H1 (cell line): Measurements from ENCODE around the gene NOL4L. TPM values are rescaled to one million over a fixed set of nuclear protein-coding genes. Genes with fewer than 3 reads are reported as not detected.

ENCODE experiments used
- CTCF ChIA-PET: fragments of 300-600 bp; sonication (Branson Sonifier 250); formaldehyde crosslinking; loops from one replicate; lab custom pipeline; 2021; ENCODE audit not compliant: partially characterized antibody; lab: Charles Lee
- POLR2A ChIA-PET: fragments of 300-600 bp; sonication (Branson Sonifier 250); formaldehyde crosslinking; loops from one replicate; lab custom pipeline; 2021; ENCODE audit warnings: inconsistent platforms; ENCODE audit not compliant: partially characterized antibody; lab: Charles Lee
- DNase-seq, 2 experiments: peaks; one replicate each; pipeline versions ENCODE4 v3.0.0 to v3.0.0-alpha.2; 2010 to 2022; ENCODE audit warnings: low spot score in 2 of 2, low read depth in 1 of 2, mixed read lengths in 1 of 2
- FAIRE-seq: peaks from 2 replicates; lab custom pipeline; 2011; peaks lifted over from hg19 to GRCh38; lab: Jason Lieb, UNC
- H2AFZ ChIP-seq: 2 replicates; pipeline ENCODE4 v1.8.1; 2012; ENCODE audit warnings: low read length, inconsistent platforms
- H2AK5ac ChIP-seq: 2 replicates; pipeline ENCODE4 v1.6.1; 2013; ENCODE audit warnings: low read depth, low read length
- H2BK120ac ChIP-seq: replicated peaks from 2 replicates; pipeline ENCODE3; 2013; ENCODE audit warnings: low read depth, low read length, inconsistent platforms
- H2BK12ac ChIP-seq: 2 replicates; pipeline ENCODE4 v1.6.1; 2013; ENCODE audit warnings: low read depth, low read length
- H2BK15ac ChIP-seq: 2 replicates; pipeline ENCODE4 v1.6.1; 2013; ENCODE audit warnings: low read length
- H2BK20ac ChIP-seq: 2 replicates; pipeline ENCODE4 v1.6.1; 2013; ENCODE audit warnings: low read length
- H2BK5ac ChIP-seq: 2 replicates; pipeline ENCODE4 v1.6.1; 2013; ENCODE audit warnings: low read depth, low read length
- H3K14ac ChIP-seq: 2 replicates; pipeline ENCODE4 v1.6.1; 2013; ENCODE audit warnings: inconsistent platforms; ENCODE audit not compliant: insufficient read length
- H3K18ac ChIP-seq: 2 replicates; pipeline ENCODE4 v1.6.1; 2013; ENCODE audit warnings: low read length; ENCODE audit errors: extremely low read depth
- H3K23ac ChIP-seq: 2 replicates; pipeline ENCODE4 v1.6.1; 2013; ENCODE audit warnings: inconsistent platforms; ENCODE audit not compliant: insufficient read length
- H3K23me2 ChIP-seq: 2 replicates; pipeline ENCODE4 v1.6.1; 2013; ENCODE audit warnings: low read depth, low read length
- H3K27ac ChIP-seq: 2 replicates; pipeline ENCODE4 v1.6.1; 2011; ENCODE audit warnings: low read depth, low read length, inconsistent platforms
- H3K27me3 ChIP-seq, 4 experiments: replicated peaks in 1 of 4; 1 replicate in 1 of 4; 2 replicates in 3 of 4; pipeline versions ENCODE4 v1.6.1 to v1.8.1; 2011 to 2013; ENCODE audit warnings: low read length in 3 of 4, mild to moderate bottlenecking in 3 of 4, inconsistent platforms in 2 of 4, mixed read lengths in 2 of 4, moderate library complexity in 1 of 4; ENCODE audit not compliant: control insufficient read depth in 3 of 4, insufficient read depth in 3 of 4; ENCODE audit errors: extremely low read depth in 1 of 4
- H3K36me3 ChIP-seq, 4 experiments: 2 replicates each; pipeline versions ENCODE4 v1.6.1 to v1.8.1; 2011 to 2013; ENCODE audit warnings: mild to moderate bottlenecking in 4 of 4, low read length in 3 of 4, moderate library complexity in 2 of 4, control low read depth in 1 of 4, inconsistent platforms in 1 of 4; ENCODE audit not compliant: insufficient read depth in 4 of 4, control insufficient read depth in 2 of 4
- H3K4ac ChIP-seq: replicated peaks from 2 replicates; pipeline ENCODE3; 2013; ENCODE audit warnings: low read length, low read depth, mixed read lengths, inconsistent platforms; ENCODE audit not compliant: insufficient read length
- H3K4me1 ChIP-seq, 4 experiments: replicated peaks in 1 of 4; 1 replicate in 1 of 4; 2 replicates in 3 of 4; pipeline versions ENCODE4 v1.6.1 to v1.8.1; 2011 to 2013; ENCODE audit warnings: low read length in 3 of 4, inconsistent platforms in 2 of 4, mixed read lengths in 1 of 4; ENCODE audit not compliant: insufficient read depth in 4 of 4, control insufficient read depth in 3 of 4
- H3K4me2 ChIP-seq, 2 experiments: 2 replicates each; pipeline versions ENCODE4 v1.6.1 to v1.8.1; 2011 to 2013; ENCODE audit warnings: low read depth in 2 of 2, low read length in 2 of 2, control low read depth in 1 of 2, inconsistent platforms in 1 of 2, mild to moderate bottlenecking in 1 of 2; ENCODE audit not compliant: insufficient read depth in 1 of 2
- H3K4me3 ChIP-seq, 4 experiments: fragments of 200-600, 300-600 bp in 1 of 4; sonication (generic), shearing (Covaris generic), sonication (Bioruptor Twin) in 1 of 4; 2 replicates each; pipeline versions ENCODE4 v1.5.1 to v1.8.1; 2011 to 2016; ENCODE audit warnings: low read length in 4 of 4, low read depth in 3 of 4, control low read depth in 2 of 4, inconsistent platforms in 2 of 4, mild to moderate bottlenecking in 2 of 4, mixed read lengths in 1 of 4, moderate library complexity in 1 of 4; ENCODE audit not compliant: insufficient read depth in 2 of 4; ENCODE audit errors: extremely low read depth in 1 of 4
- H3K56ac ChIP-seq: replicated peaks from 2 replicates; pipeline ENCODE3; 2013; ENCODE audit warnings: low read depth, mild to moderate bottlenecking, mixed read lengths, low read length, inconsistent platforms; ENCODE audit not compliant: insufficient read length
- H3K79me1 ChIP-seq: 2 replicates; pipeline ENCODE4 v1.6.1; 2013; ENCODE audit warnings: low read depth, low read length, control low read depth
- H3K79me2 ChIP-seq, 2 experiments: 2 replicates each; pipeline versions ENCODE4 v1.6.1 to v1.8.1; 2012 to 2013; ENCODE audit warnings: low read length in 2 of 2, mild to moderate bottlenecking in 2 of 2, inconsistent platforms in 1 of 2; ENCODE audit not compliant: insufficient read depth in 2 of 2, control insufficient read depth in 1 of 2
- H3K9ac ChIP-seq, 4 experiments: replicated peaks in 1 of 4; 1 replicate in 1 of 4; 2 replicates in 3 of 4; pipeline versions ENCODE4 v1.6.1 to v1.8.1; 2011 to 2013; ENCODE audit warnings: low read depth in 3 of 4, low read length in 3 of 4, control low read depth in 2 of 4, mild to moderate bottlenecking in 2 of 4, moderate library complexity in 2 of 4, inconsistent platforms in 1 of 4; ENCODE audit errors: extremely low read depth in 1 of 4
- H3K9me3 ChIP-seq, 2 experiments: 2 replicates each; pipeline versions ENCODE4 v1.6.1 to v1.8.1; 2012 to 2013; ENCODE audit warnings: mild to moderate bottlenecking in 2 of 2, moderate library complexity in 2 of 2, control low read depth in 1 of 2, inconsistent platforms in 1 of 2, low read depth in 1 of 2, low read length in 1 of 2, mixed read lengths in 1 of 2; ENCODE audit not compliant: insufficient read depth in 2 of 2
- H4K20me1 ChIP-seq, 2 experiments: replicated peaks in 1 of 2; 2 replicates each; pipeline versions ENCODE3 to v1.8.1; 2011 to 2013; ENCODE audit warnings: inconsistent platforms in 2 of 2, low read length in 2 of 2, mild to moderate bottlenecking in 1 of 2; ENCODE audit not compliant: insufficient read depth in 2 of 2, control insufficient read depth in 1 of 2
- H4K5ac ChIP-seq: 2 replicates; pipeline ENCODE4 v1.6.1; 2013; ENCODE audit warnings: low read length, low read depth, mixed read lengths, inconsistent platforms; ENCODE audit not compliant: insufficient read length
- H4K8ac ChIP-seq: 2 replicates; pipeline ENCODE4 v1.8.0; 2013; ENCODE audit warnings: mild to moderate bottlenecking, moderate library complexity, low read length, inconsistent platforms; ENCODE audit not compliant: insufficient read depth; ENCODE audit errors: extremely low read depth
- H4K91ac ChIP-seq: replicated peaks from 2 replicates; pipeline ENCODE3; 2013; ENCODE audit warnings: low read length, mixed read lengths, inconsistent platforms; ENCODE audit not compliant: insufficient read length
- ASH2L ChIP-seq: fragments of 200-600, 300-600 bp; sonication (generic); IDR thresholded peaks from one replicate; pipeline ENCODE4 v1.7.1; 2017; ENCODE audit warnings: low read length
- GTF2F1 ChIP-seq: IDR thresholded peaks from 2 replicates; pipeline ENCODE4 v1.6.1; 2012; ENCODE audit warnings: low read depth, low read length, improper control_type of control experiment, borderline replicate concordance
- RBBP5 ChIP-seq: IDR thresholded peaks from 2 replicates; pipeline ENCODE4 v1.7.1; 2012; ENCODE audit warnings: low read depth, mild to moderate bottlenecking, inconsistent platforms, low read length, moderate library complexity, borderline replicate concordance
- TEAD4 ChIP-seq: IDR thresholded peaks from 2 replicates; pipeline ENCODE4 v1.6.1; 2012; ENCODE audit warnings: low read depth, low read length, inconsistent platforms, mixed read lengths
- WGBS, 2 experiments: shearing (Covaris generic) in 1 of 2; methylation state at CpG; one replicate each; pipeline versions ENCODE4 v1.1.6 to v1.1.7; 2013 to 2015; ENCODE audit warnings: low lambda C conversion rate in 2 of 2, mixed read lengths in 2 of 2, inconsistent platforms in 1 of 2, low coverage in 1 of 2, missing lambda C conversion rate in 1 of 2; ENCODE audit not compliant: insufficient replicate concordance in 2 of 2, insufficient coverage in 1 of 2, insufficient read length in 1 of 2; ENCODE audit errors: extremely low coverage in 1 of 2, missing lambda C conversion rate in 1 of 2; 5-methylcytosine and 5-hydroxymethylcytosine counted together
- polyA plus RNA-seq, 7 experiments: library from polyadenylated mRNA; depleted of rRNA in 3 of 7; stranded (reverse) in 5 of 7; unstranded in 2 of 7; fragments of >200 nt in 5 of 7; fragments of 200-250 nt in 2 of 7; gene quantifications; 1 replicate in 5 of 7; 2 replicates in 1 of 7; 4 replicates in 1 of 7; pipeline versions ENCODE4 v1.2.1 to v1.2.3, GENCODE V29; 2011 to 2013; ENCODE audit warnings: missing spikeins in 2 of 7, mixed read lengths in 2 of 7
- total RNA-seq: library from RNA; stranded (reverse); fragmentation: NEBNext Ultra II Directional; extraction: Animal tissue kit (Norgen Biotek cat#: 25700); gene quantifications from 2 replicates; pipeline ENCODE4 v1.2.1, GENCODE V29; 2021

The NOL4L gene
- total and polyA plus RNA-seq, 2 of the 8 experiments (the other 6 are each of a cell fraction or from before 2014, with no cell fraction given): 15.3 to 23.7 TPM

DNA sequence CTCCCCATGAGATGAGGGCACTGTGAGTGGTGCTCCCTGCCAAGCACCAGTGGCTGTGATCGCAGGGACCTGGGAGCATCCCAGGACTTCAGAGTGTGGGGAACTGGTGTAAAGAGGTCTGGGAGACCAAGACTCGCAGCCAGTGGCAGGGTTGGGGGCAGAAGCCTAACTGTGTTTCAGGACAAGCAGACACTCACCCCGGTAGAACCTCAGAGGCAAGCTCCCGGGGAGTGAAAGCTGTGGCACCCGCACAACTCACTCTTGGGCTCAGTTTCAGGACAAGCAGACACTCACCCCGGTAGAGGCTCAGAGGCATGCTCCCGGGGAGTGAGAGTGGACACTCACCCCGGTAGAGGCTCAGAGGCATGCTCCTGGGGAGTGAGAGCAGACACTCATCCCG is 114.2 kb downstream of the NOL4L start:
- H3K4me2 ChIP-seq: no peak overlapping the region
- no peak overlapping the region for H3K27ac ChIP-seq
- ChIA-PET POLR2A (interaction anchor here (0.5 to 2.5 kb wide), 4 partner anchors 10 to 301 kb away, joined by 3 to 9 read pairs (median 4); no protein-coding TSS in a partner anchor), CTCF (interaction anchor here (0.6 to 2.8 kb wide), 18 partner anchors 10 to 305 kb away, joined by 3 to 16 read pairs (median 4); no protein-coding TSS in a partner anchor)
- H3K9me3 ChIP-seq: no peaks in the 10 kb centered on the region
- no peak overlapping the region for H3K9ac ChIP-seq
- no peak overlapping the region for H2BK20ac ChIP-seq
- no peak overlapping the region for H2BK15ac ChIP-seq
- DNase-seq: no peak
- H3K23ac ChIP-seq: no peak overlapping the region
- peaks cover 0 to 3% (median 1%) of the 10 kb centered on the region in 4 experiments; a peak in 2 of 8 replicates for H3K36me3 ChIP-seq
- H3K56ac ChIP-seq: no peak overlapping the region
- H4K20me1 ChIP-seq: peaks cover 17 to 28% of the 10 kb centered on the region in 2 experiments
- no peak overlapping the region for H4K5ac ChIP-seq
- no peak overlapping the region for H3K4me3 ChIP-seq
- TF ChIP-seq GTF2F1 (no peak), ASH2L (peak; percentile 88), TEAD4 (no peak), RBBP5 (no peak)
- peak overlapping the region; percentile 23 for H4K8ac ChIP-seq
- peak overlapping the region; percentile 77; the same call in 1 of the 2 replicates for H2BK5ac ChIP-seq
- no peak overlapping the region for H2AK5ac ChIP-seq
- H2BK12ac ChIP-seq: no peak overlapping the region
- H2AFZ ChIP-seq: no peak overlapping the region
- no peak for FAIRE-seq
- H3K27me3 ChIP-seq: no peaks in the 10 kb centered on the region
- H3K18ac ChIP-seq: no peak overlapping the region
- peak overlapping the region; percentile 19 for H4K91ac ChIP-seq
- no peak overlapping the region for H3K4ac ChIP-seq
- H3K23me2 ChIP-seq: no peaks in the 10 kb centered on the region; the same call in 1 of the 2 replicates
- peaks cover 0 to 52% of the 10 kb centered on the region in 2 experiments; a peak in 1 of 4 replicates for H3K79me2 ChIP-seq
- no peak overlapping the region for H2BK120ac ChIP-seq
- peaks cover 18% of the 10 kb centered on the region for H3K79me1 ChIP-seq
- WGBS, 2 experiments: 91% methylated on average over 9 of the region's 9 CpGs; no CpG with 5 or more reads in 1 of the 2 experiments
- H3K14ac ChIP-seq: no peak overlapping the region
- peaks cover 8 to 33% (median 25%) of the 10 kb centered on the region in 4 experiments for H3K4me1 ChIP-seq
